HTR-8/SVneo (cell line): ENCODE results near the gene HIGD1B.
"Not testable (repeated sequence)": the region's sequence is repeated elsewhere in the genome, so short reads cannot be mapped to it uniquely, and the experiment has no call there.

Experiments used
- DNase-seq: peaks from one replicate; pipeline ENCODE4 v3.0.0; 2011; ENCODE audit warnings: low spot score, mixed read lengths; ENCODE audit not compliant: insufficient read length
- FAIRE-seq: peaks from 2 replicates; lab custom pipeline; 2011; peaks lifted over from hg19 to GRCh38; lab: Jason Lieb, UNC

Gene HIGD1B

GRCh38 chr17:44847586-44847985, at the start of gene HIGD1B:
HIGD1B (plus strand) TSS chr17:44847883; CDS start chr17:44848153, 270 bp downstream.
- DNase-seq (no peak), FAIRE-seq (peak; percentile 42)

- peak; percentile 74 for FAIRE-seq
- DNase-seq: no peak
Measured at GRCh38 chr17:44798356-44798755, 49.3 kb upstream of the HIGD1B start.

GRCh38 chr17:44801880-44802279, 45.8 kb upstream of the HIGD1B start:
- DNase-seq (no peak), FAIRE-seq (no peak)

- FAIRE-seq (peak; percentile 65), DNase-seq (no peak)
Measured at GRCh38 chr17:44804302-44805089, 43.2 kb upstream of the HIGD1B start.

GRCh38 chr17:44807093-44807816, 40.4 kb upstream of the HIGD1B start:
- no peak for FAIRE-seq
- no peak for DNase-seq

- FAIRE-seq: no peak
- DNase-seq: no peak
Measured at GRCh38 chr17:44807817-44808155, 39.9 kb upstream of the HIGD1B start.

GRCh38 chr17:44808156-44808555, 39.5 kb upstream of the HIGD1B start:
- FAIRE-seq (no peak), DNase-seq (no peak)

- not testable (repeated sequence) for DNase-seq, FAIRE-seq
Measured at GRCh38 chr17:44808656-44809388, 38.9 kb upstream of the HIGD1B start.

GRCh38 chr17:44812263-44812662, 35.4 kb upstream of the HIGD1B start:
- no peak for DNase-seq
- no peak for FAIRE-seq

- not testable (repeated sequence) for DNase-seq, FAIRE-seq
Measured at GRCh38 chr17:44818508-44818907, 29.2 kb upstream of the HIGD1B start.

GRCh38 chr17:44820631-44821212, 27.0 kb upstream of the HIGD1B start:
- FAIRE-seq (peak; percentile 67), DNase-seq (peak; percentile 89)

GRCh38 chr17:44825236-44825635, 22.4 kb upstream of the HIGD1B start:
- not testable (repeated sequence) for FAIRE-seq, DNase-seq

GRCh38 chr17:44826123-44826790, 21.4 kb upstream of the HIGD1B start:
- FAIRE-seq (no peak), DNase-seq (no peak)

GRCh38 chr17:44827863-44828262, 19.8 kb upstream of the HIGD1B start:
- FAIRE-seq: no peak
- no peak for DNase-seq

- no peak for DNase-seq
- peak; percentile 90 for FAIRE-seq
Measured at GRCh38 chr17:44828919-44829522, 18.7 kb upstream of the HIGD1B start.

- peak; percentile 55 for DNase-seq
- FAIRE-seq: peak; percentile 96
Measured at GRCh38 chr17:44829523-44830358, 17.9 kb upstream of the HIGD1B start, which contains the start of gene GJC1. GJC1 (minus strand) TSS chr17:44830287; CDS start chr17:44805817, 24,470 bp downstream.

- DNase-seq: peak; percentile 48
- peak; percentile 33 for FAIRE-seq
Measured at GRCh38 chr17:44830359-44831288, 17.1 kb upstream of the HIGD1B start.
